Measurements from ENCODE around the gene XPR1. TPM values are rescaled to one million over a fixed set of nuclear protein-coding genes. Genes with fewer than 3 reads are reported as not detected.

XPR1 gene
- total RNA-seq, 1 experiment from 2014 or later: 19.9 TPM

DNA sequence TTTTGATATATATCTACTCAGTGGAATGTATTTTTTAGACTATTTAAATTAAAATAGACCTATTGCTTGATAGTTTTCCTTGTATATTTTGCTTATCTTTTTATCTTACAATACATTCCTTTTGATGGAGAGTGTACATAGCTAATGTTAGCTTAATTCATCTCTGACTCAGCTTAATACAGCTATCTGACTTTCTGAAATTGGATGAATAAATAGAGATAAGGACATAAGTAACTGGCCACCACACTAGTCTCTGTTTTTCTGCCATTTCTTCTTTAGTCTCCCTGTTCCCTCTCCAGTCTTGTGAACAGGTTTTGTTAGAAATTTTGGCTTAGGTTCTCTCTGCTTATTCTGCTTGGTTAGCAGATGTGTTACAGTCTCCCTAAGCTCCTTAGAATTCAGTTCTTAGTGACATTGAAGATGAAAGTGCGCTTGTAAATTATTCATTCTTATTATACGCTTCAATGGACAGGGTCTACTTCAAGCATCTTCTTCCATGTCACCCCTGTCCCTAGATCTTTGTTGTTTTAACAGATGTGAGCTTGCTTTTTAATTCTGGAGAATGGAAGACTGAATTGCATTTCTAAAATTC, 59.6 kb downstream of the XPR1 start:
- CTCF ChIA-PET: no interaction called here
- intact Hi-C loops (cut with micrococcal nuclease): no loop called here

More for the DNA sequence above, 59.6 kb downstream of the XPR1 start:
- ChIA-PET RAD21 (ENCODE audit: low non-redundant PET in 1 of 2, low total read pairs in 2 of 2, uncharacterized antibody in 2 of 2, unreplicated experiment in 2 of 2) (no interaction called here), POLR2A (no interaction called here)
- Histone ChIP-seq H3K4me2 (ENCODE audit: low read length) (no peak overlapping the region), H3K36me3 (ENCODE audit: control insufficient read depth in 1 of 2, insufficient read depth in 2 of 2, low read length in 2 of 2) (no peaks in the 10 kb centered on the region), H4K20me1 (ENCODE audit: insufficient read depth) (no peaks in the 10 kb centered on the region; the same call in 1 of the 2 replicates), H3K9ac (ENCODE audit: low read length) (no peak overlapping the region), H2AFZ (ENCODE audit: low read depth, low read length, poor library complexity, severe bottlenecking) (no peak overlapping the region), H3K4me3 (replicated peaks in 1 of 2; ENCODE audit: low read depth in 1 of 2, low read length in 2 of 2) (no peak overlapping the region), H3K9me2 (ENCODE audit: insufficient read depth) (no peaks in the 10 kb centered on the region), H3K79me2 (ENCODE audit: insufficient read depth, low read length) (no peaks in the 10 kb centered on the region; the same call in 1 of the 2 replicates), H3K27me3 (ENCODE audit: insufficient read depth, low read length) (no peaks in the 10 kb centered on the region), H3K9me3 (ENCODE audit: control insufficient read depth in 1 of 2, insufficient read depth in 1 of 2, low read depth in 1 of 2, low read length in 2 of 2) (no peaks in the 10 kb centered on the region), H3K4me1 (ENCODE audit: control insufficient read depth in 1 of 2, insufficient read depth in 2 of 2, low read length in 2 of 2) (no peaks in the 10 kb centered on the region), H3K27ac (ENCODE audit: low read depth, low read length) (no peak overlapping the region)
- DNase-seq (ENCODE audit: low read depth, low spot score) (no peak), ATAC-seq (no peak)
- no TSS peak for BruUV-seq (replicated peaks)
- TF ChIP-seq ZFX (IDR thresholded peaks at IDR 0.05) (no peak), CBX3 (IDR thresholded peaks at IDR 0.05; ENCODE audit: low read depth) (no peak), SRF (IDR thresholded peaks at IDR 0.05; ENCODE audit: low read depth) (no peak), ZNF274 (IDR thresholded peaks at IDR 0.05; ENCODE audit: low read depth, low read length) (no peak), JUND (IDR thresholded peaks at IDR 0.05) (no peak), EZH2phosphoT487 (IDR thresholded peaks at IDR 0.05; ENCODE audit: borderline replicate concordance) (no peak), EGR1 (IDR thresholded peaks at IDR 0.05; ENCODE audit: low read depth) (no peak), YY1 (IDR thresholded peaks at IDR 0.05; ENCODE audit: extremely low read depth, insufficient replicate concordance, low read depth, low read length) (no peak), CEBPB (IDR thresholded peaks at IDR 0.05; ENCODE audit: low read depth) (no peak), SP1 (IDR thresholded peaks at IDR 0.05; ENCODE audit: low read depth) (no peak), POLR2A (IDR thresholded peaks at IDR 0.05; ENCODE audit: borderline replicate concordance, extremely low read depth, insufficient read depth, insufficient read length) (no peak), EZH2 (IDR thresholded peaks at IDR 0.05) (no peak)
- TF ChIP-seq, protein P1, sequence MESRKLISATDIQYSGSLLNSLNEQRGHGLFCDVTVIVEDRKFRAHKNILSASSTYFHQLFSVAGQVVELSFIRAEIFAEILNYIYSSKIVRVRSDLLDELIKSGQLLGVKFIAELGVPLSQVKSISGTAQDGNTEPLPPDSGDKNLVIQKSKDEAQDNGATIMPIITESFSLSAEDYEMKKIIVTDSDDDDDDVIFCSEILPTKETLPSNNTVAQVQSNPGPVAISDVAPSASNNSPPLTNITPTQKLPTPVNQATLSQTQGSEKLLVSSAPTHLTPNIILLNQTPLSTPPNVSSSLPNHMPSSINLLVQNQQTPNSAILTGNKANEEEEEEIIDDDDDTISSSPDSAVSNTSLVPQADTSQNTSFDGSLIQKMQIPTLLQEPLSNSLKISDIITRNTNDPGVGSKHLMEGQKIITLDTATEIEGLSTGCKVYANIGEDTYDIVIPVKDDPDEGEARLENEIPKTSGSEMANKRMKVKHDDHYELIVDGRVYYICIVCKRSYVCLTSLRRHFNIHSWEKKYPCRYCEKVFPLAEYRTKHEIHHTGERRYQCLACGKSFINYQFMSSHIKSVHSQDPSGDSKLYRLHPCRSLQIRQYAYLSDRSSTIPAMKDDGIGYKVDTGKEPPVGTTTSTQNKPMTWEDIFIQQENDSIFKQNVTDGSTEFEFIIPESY (IDR thresholded peaks at IDR 0.05; ENCODE audit: extremely low read depth, insufficient replicate concordance, low read length): no peak

All from HCT116 (cell line).